HFFc6 (cell line): ENCODE results near the gene SEMA4D. TPM values are rescaled to one million over a fixed set of nuclear protein-coding genes. Genes with fewer than 3 reads are reported as not detected.

Experiments
- DNase-seq: peaks from one replicate; pipeline ENCODE4 v3.0.0-alpha.2; 2018
- H3K27ac Mint-ChIP-seq: 2 replicates; pipeline ENCODE4 v1.8.0; 2020; ENCODE audit warnings: mild to moderate bottlenecking, mixed read lengths
- H3K27me3 Mint-ChIP-seq: 2 replicates; pipeline ENCODE4 v1.8.0; 2021; ENCODE audit warnings: mild to moderate bottlenecking, moderate library complexity, mixed read lengths; ENCODE audit not compliant: insufficient read depth
- H3K36me3 Mint-ChIP-seq: 2 replicates; pipeline ENCODE4 v1.8.0; 2021; ENCODE audit warnings: low read depth, mixed read lengths
- H3K4me1 Mint-ChIP-seq: 2 replicates; pipeline ENCODE4 v1.8.0; 2020; ENCODE audit warnings: low read depth, mixed read lengths
- H3K4me3 Mint-ChIP-seq: 2 replicates; pipeline ENCODE4 v1.8.0; 2020; ENCODE audit warnings: mild to moderate bottlenecking, moderate library complexity, mixed read lengths
- H3K9me3 Mint-ChIP-seq: 2 replicates; pipeline ENCODE4 v1.8.0; 2020; ENCODE audit warnings: mild to moderate bottlenecking, mixed read lengths
- CTCF ChIP-seq: fragments of 200-600 bp; sonication (generic); IDR thresholded peaks from 2 replicates; pipeline ENCODE4 v1.5.0; 2021; ENCODE audit warnings: antibody characterized with exemption, mild to moderate bottlenecking
- total RNA-seq, 6 experiments: library from RNA; stranded (reverse); fragmentation: NEBNext Ultra II Directional; extraction: Animal tissue kit (Norgen Biotek cat#: 25700); gene quantifications; 2 replicates in 1 of 6; 3 replicates in 5 of 6; pipeline ENCODE4 v1.2.3, GENCODE V29; 2021

The SEMA4D gene
- total RNA-seq, 6 experiments from 2014 or later: not detected

- H3K27me3 Mint-ChIP-seq: peaks cover 3% of the 10 kb centered on the region
- H3K9me3 Mint-ChIP-seq: no peaks in the 10 kb centered on the region; the same call in 1 of the 2 replicates
- no peaks in the 10 kb centered on the region for H3K4me1 Mint-ChIP-seq
- no peak overlapping the region for H3K4me3 Mint-ChIP-seq
- H3K36me3 Mint-ChIP-seq: no peaks in the 10 kb centered on the region
- no peak overlapping the region for H3K27ac Mint-ChIP-seq
- DNase-seq: no peak
- no peak for TF ChIP-seq CTCF
Observed at GRCh38 chr9:89533411-89534095, 35.6 kb upstream of the SEMA4D start.

- DNase-seq: no peak
- Mint-ChIP-seq H3K36me3 (no peaks in the 10 kb centered on the region), H3K27me3 (peaks cover 3% of the 10 kb centered on the region), H3K27ac (no peak overlapping the region), H3K4me1 (no peaks in the 10 kb centered on the region), H3K9me3 (no peaks in the 10 kb centered on the region; the same call in 1 of the 2 replicates), H3K4me3 (no peak overlapping the region)
- TF ChIP-seq CTCF: no peak
Observed at GRCh38 chr9:89532944-89533343, 35.0 kb upstream of the SEMA4D start.

- DNase-seq: no peak
- no peak for TF ChIP-seq CTCF
- peaks cover 3% of the 10 kb centered on the region for H3K27me3 Mint-ChIP-seq
- no peaks in the 10 kb centered on the region for H3K36me3 Mint-ChIP-seq
- no peak overlapping the region for H3K4me3 Mint-ChIP-seq
- no peak overlapping the region for H3K27ac Mint-ChIP-seq
- no peaks in the 10 kb centered on the region; the same call in 1 of the 2 replicates for H3K9me3 Mint-ChIP-seq
- H3K4me1 Mint-ChIP-seq: no peaks in the 10 kb centered on the region
Observed at GRCh38 chr9:89532478-89532877, 34.6 kb upstream of the SEMA4D start.

- Mint-ChIP-seq H3K27ac (no peak overlapping the region), H3K27me3 (peaks cover 3% of the 10 kb centered on the region), H3K4me1 (no peaks in the 10 kb centered on the region), H3K9me3 (no peaks in the 10 kb centered on the region; the same call in 1 of the 2 replicates), H3K4me3 (no peak overlapping the region), H3K36me3 (no peaks in the 10 kb centered on the region)
- no peak for DNase-seq
- no peak for TF ChIP-seq CTCF
Observed at GRCh38 chr9:89531766-89532165, 33.9 kb upstream of the SEMA4D start.

GRCh38 chr9:89530726-89531125 lies 32.8 kb upstream of the SEMA4D start:
- Mint-ChIP-seq H3K9me3 (no peaks in the 10 kb centered on the region; the same call in 1 of the 2 replicates), H3K36me3 (no peaks in the 10 kb centered on the region), H3K4me1 (no peaks in the 10 kb centered on the region), H3K27me3 (peaks cover 5% of the 10 kb centered on the region), H3K27ac (no peak overlapping the region), H3K4me3 (no peak overlapping the region)
- TF ChIP-seq CTCF: no peak
- no peak for DNase-seq
